HG02678 (cell line): ENCODE results near the gene CXorf49.
"Not testable (repeated sequence)": the region's sequence is repeated elsewhere in the genome, so short reads cannot be mapped to it uniquely, and the experiment has no call there.

Experiments used
- ATAC-seq: cut with Tn5 transposase; IDR thresholded peaks from one replicate; pipeline ENCODE4 v1.9.1; 2021; ENCODE audit warnings: mild to moderate bottlenecking, moderate library complexity; ENCODE audit not compliant: unreplicated experiment

Gene CXorf49

DNA sequence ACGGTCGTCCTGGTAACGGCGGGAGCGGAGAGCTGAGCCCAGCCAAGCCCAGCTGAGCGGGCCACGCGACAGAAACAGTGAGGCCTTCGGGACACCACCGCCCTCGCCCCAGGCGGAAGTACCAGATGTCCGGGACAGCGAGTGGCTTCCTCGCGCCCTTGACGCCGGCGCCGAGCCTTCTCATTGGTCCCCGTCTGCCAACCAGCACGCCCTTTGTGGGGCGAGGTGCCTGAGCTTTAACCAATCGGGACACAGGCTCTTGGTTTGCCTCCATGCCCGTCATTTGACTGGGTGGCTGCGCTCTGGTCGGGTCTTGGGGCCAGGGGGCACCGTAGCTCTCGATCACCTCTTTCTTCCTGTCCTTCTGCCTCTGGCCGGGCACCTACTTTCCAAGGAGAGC, at the start of gene CXorf49:
CXorf49 (minus strand) TSS at position 101 of the 400 bp plus-strand sequence. CDS start 134 bp downstream, outside the sequence.
- ATAC-seq: not testable (repeated sequence)

DNA sequence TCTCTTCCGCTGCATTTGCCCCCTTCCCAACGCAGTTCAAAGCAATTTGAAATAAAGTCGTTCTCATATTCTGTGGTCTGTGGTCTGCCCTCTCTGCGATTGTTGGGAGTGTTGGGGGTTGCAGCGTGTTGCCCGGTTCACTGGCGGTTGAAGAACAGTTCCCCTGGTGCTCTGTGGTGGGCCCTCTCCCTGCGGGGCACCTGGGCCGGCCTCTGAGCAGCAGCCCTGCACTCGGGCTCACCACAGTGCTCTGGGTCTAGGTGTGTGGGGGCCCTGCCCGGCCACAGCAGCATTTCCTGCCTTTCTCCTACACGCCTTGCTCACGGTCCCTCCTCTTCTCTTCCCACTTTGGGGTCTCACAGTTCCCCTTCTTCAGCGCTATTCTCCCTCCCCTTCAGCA, 49.0 kb upstream of the CXorf49 start:
- ATAC-seq: not testable (repeated sequence)

- not testable (repeated sequence) for ATAC-seq
Observed at GRCh38 chrX:71765613-71766012, 47.5 kb upstream of the CXorf49 start.

DNA sequence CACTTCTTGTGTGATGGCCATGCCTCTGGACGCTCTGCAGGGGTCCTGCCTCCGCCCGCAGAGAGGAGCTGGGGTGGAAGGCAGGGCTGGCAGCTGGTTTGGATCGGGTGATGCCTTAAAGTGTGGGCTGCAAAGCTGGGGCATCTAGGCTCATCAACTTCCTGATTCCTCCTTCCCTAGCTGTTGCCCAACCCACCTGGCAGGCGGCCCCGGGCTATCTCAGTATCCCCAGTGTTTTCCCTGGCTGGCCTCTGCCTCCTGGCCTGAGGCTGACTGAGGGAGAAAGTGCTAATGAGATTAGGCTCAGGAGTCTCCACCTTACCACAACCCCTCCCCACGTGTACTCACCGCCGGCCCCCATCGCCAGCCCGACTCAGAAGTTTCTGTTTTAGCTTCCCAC, 46.7 kb upstream of the CXorf49 start:
- not testable (repeated sequence) for ATAC-seq

- not testable (repeated sequence) for ATAC-seq
Observed at GRCh38 chrX:71763049-71763448, 45.0 kb upstream of the CXorf49 start, which contains the start of gene CXorf49B. CXorf49B (plus strand) TSS chrX:71763349; CDS start chrX:71763424, 75 bp downstream.

- not testable (repeated sequence) for ATAC-seq
Observed at GRCh38 chrX:71760688-71761281, 42.7 kb upstream of the CXorf49 start.

DNA sequence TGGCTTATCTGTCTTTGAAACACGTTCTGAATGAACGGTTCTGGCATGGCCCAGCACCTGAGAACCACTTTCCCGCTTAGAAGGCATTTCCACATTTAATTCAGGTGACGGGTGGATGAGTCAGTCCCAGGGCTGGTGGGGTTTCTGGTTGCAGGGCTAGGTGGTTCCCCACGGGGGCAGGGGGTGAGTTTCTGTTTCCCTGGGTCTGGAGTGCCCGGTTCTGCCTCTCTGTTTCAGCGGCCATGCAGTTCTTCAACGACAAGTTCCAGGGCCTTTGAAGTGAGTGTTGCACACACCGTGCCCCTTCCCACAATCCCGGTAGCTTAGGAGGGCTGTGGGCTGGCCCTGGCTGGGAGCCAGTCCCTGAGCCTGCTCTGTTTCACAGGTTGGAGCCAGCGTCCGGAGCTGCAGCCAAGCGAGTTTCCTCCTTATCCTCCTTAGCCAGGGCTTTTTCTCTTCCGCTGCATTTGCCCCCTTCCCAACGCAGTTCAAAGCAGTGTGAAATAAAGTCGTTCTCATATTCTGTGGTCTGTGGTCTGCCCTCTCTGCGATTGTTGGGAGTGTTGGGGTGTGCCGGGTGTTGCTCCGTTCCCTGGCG, 2.3 kb upstream of the CXorf49 start:
- ATAC-seq: not testable (repeated sequence)

GRCh38 chrX:71719195-71719594, 1.1 kb upstream of the CXorf49 start:
- ATAC-seq: not testable (repeated sequence)

DNA sequence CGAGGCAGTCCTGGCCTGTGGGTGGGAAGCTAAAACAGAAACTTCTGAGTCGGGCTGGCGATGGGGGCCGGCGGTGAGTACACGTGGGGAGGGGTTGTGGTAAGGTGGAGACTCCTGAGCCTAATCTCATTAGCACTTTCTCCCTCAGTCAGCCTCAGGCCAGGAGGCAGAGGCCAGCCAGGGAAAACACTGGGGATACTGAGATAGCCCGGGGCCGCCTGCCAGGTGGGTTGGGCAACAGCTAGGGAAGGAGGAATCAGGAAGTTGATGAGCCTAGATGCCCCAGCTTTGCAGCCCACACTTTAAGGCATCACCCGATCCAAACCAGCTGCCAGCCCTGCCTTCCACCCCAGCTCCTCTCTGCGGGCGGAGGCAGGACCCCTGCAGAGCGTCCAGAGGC, 1.8 kb downstream of the CXorf49 start:
- ATAC-seq: not testable (repeated sequence)

GRCh38 chrX:71715551-71715950, 2.5 kb downstream of the CXorf49 start:
- ATAC-seq: not testable (repeated sequence)

DNA sequence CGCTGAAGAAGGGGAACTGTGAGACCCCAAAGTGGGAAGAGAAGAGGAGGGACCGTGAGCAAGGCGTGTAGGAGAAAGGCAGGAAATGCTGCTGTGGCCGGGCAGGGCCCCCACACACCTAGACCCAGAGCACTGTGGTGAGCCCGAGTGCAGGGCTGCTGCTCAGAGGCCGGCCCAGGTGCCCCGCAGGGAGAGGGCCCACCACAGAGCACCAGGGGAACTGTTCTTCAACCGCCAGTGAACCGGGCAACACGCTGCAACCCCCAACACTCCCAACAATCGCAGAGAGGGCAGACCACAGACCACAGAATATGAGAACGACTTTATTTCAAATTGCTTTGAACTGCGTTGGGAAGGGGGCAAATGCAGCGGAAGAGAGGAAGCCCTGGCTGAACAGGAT, 4.0 kb downstream of the CXorf49 start:
- not testable (repeated sequence) for ATAC-seq

DNA sequence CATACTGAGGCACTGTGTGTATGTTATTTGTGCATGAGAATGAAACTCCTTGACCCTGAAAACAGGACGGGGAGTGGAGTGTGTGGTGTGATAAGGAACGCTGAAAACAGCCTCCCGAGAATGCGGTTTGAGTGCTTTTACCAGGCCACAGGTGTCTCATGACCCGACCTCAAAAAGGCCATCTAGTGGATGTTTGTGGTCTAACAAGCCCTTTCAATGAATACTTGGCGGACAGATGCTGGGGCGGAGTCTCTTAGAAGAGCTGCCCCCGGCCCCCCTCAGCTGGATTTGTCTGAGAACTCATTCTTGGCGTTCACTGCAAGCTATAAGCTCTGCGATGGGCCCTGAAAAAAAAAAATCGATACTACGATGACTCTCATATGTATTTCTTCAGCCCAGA, 15.2 kb downstream of the CXorf49 start:
- ATAC-seq: peak; percentile 66

DNA sequence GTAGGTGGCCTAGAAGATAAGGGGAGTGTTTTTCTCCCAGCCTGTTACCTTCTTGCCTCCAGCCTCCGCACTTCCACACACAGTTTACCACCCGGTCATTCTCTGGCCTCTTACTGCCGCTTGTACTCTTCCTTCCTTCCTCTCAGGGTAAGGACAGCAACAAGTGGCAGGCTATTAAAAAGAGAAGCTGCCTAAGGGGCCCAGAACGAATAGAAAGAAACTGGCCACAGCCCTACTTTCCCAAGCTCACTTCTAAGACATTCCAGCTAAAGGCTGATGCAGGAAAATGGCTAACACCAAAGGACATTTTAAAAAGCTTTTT, 19.1 kb downstream of the CXorf49 start:
- not testable (repeated sequence) for ATAC-seq

DNA sequence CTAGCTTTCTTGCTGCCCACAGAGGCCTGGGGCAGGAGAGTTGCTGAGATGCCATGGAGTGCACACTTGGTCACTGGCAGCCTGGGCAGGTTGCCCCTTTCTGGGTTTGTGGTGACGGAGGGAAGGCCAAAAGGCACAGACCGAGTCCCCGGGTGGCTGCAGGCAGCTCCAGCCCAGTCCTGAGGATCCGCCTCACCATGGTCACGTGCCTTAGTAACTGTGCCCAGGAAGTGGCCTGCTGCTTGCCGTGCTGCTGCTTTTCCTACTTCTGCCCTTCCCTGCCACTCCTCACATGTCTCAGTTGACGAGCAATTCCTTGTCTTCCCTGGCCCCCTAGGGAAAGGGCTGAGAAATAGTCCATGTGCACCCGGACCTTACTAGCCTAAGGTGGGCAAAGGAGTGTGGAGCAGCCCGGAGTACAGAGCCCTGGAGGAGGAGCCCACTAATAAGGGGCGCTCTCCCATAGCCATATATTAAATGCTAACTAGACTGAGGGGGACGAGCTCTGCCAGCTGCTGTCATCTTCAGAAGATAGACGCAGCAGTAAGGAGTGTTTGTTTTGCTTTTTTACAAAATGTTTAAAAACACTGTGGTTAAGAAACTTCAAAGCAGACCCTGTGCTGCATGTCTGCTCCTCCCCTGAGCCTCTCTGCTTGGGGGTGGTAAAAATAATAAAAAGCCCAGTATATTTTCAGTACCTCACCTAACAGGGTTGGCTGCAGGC, 19.6 kb downstream of the CXorf49 start:
- ATAC-seq: not testable (repeated sequence)

GRCh38 chrX:71697466-71698298, 20.4 kb downstream of the CXorf49 start:
- peak; percentile 58 for ATAC-seq

GRCh38 chrX:71696641-71697465, 21.2 kb downstream of the CXorf49 start:
- ATAC-seq: peak; percentile 73

DNA sequence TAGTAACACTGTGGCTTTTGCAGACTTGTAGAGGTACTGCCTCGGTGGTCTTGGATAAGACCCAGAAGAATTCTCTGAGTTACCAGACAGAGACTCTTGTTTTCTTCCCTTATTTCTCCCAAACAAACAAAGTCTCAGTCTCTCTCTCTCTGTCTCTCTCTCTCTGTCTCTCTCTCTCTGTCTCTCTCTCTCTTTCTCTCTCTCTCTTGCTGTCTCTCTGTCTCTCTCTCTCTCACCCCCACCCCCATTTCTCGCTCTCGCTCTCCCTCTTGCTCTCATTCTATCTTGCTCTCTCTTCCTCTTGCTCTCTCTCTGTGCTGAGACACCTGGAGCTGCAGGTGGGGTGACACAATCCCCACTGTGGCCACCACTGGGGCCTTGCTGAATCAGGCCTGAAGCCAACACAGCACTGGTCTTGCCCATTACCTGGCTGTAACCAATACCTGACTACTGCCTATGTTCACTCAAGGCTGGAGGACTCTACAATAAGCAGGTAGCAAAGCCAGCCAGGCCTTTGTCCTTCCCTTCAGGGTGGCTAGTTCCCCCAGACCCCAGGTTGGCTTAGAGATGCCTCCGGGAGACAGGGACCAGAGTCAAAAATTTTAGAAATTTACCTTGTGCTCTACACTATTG, 38.4 kb downstream of the CXorf49 start:
- ATAC-seq: no peak

DNA sequence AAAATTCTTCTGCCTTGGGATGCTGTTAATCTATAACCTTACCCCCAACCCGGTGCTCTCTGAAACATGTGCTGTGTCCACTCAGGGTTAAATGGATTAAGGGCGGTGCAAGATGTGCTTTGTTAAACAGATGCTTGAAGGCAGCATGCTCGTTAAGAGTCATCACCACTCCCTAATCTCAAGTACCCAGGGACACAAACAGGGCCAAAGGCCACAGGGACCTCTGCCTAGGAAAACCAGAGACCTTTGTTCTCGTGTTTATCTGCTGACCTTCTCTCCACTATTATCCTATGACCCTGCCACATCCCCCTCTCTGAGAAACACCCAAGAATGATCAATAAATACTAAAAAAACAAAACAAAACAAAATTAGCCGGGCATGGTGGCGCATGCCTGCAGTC, 40.9 kb downstream of the CXorf49 start:
- not testable (repeated sequence) for ATAC-seq

GRCh38 chrX:71676068-71676795, 41.9 kb downstream of the CXorf49 start:
- ATAC-seq: not testable (repeated sequence)
